Erythroblast (primary cell): ENCODE measurements around the gene SYT13.

Experiments used
- GATA1 ChIP-seq: IDR thresholded peaks from 2 replicates; pipeline ENCODE4 v1.6.1; 2011; ENCODE audit warnings: low read depth, mild to moderate bottlenecking, control low read depth, low read length, moderate library complexity
- POLR2A ChIP-seq: IDR thresholded peaks from 2 replicates; pipeline ENCODE4 v1.6.1; 2011; ENCODE audit warnings: mild to moderate bottlenecking, low read length

DNA sequence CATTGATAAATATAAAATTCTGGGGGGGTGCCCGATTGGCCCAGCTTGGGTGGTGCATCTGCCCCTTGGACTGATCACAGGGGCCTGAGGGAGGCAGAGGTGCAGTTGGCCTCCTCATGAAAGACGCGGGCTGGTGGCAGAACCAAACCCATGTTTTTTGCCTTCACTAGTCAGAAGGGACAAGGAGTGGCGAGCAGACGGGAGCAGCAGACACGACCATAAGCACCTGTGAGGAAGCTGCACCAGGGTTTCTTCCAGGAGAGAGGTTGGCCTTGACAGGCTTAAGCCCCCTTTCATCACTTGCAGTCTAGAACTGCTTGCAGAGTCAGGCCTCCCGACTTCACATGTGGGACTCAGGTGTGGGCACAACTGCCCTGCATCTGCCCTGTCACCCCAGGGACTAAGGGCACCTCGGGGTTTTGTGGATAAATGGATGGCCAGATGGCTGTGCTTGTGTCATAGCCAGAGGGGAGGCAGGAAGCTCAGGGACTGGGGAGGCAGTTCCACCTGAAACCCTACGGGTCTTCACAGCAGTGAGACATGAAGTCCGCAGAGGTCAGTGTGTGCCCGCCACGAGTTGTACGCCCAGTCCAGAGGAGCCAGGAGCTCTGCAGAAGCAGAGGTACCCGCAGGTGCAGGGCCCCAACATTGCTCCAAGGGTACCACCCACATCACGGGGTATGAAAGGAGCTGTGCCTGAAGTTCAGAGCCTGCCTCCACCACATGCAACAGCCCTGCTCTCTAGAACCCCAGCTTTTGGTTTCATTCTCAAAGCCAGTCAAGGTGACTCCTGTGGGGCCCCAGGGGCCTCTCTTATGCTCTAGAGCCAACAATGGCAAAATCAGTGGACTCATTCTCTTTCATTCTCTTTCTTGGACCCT, 18.2 kb upstream of the SYT13 start:
- TF ChIP-seq POLR2A, result no peak
- no peak for TF ChIP-seq GATA1
